ENCODE results near the gene F10.

DNA sequence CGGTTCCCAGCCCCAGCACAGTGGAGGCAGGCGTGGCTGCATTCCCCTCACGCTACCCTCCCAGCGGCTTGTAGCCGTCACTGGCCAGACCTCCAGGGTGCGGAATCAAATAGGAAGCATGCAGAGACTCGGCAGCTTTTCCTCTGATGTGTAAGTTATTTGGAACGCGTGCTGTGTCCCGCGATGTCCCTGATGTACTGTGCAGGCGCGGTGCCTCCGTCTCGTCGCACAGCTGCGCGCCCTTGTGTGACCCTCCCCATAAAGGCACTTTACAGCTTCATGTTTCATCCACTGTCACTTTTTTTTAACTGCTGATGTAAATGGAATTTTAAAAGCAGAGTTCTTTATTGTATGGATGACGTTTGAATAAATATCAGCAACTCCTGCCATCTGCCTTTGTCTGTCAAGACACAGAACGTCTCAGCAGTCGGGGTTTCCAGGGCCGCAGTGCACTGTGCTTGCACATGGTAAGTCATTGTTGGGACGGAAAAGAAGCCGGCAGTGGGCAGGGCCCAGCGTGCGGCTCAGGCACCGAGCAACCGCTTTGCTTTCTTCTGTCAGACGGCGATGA lies 24.4 kb upstream of the F10 start:
- TF ChIP-seq POLR2AphosphoS5 (IDR thresholded peaks at IDR 0.05; ENCODE audit: low read depth, low read length) = no peak
- no peak for TF ChIP-seq TAF1 (IDR thresholded peaks at IDR 0.05; ENCODE audit: borderline replicate concordance, low read depth, low read length)
- TF ChIP-seq POLR2A (IDR thresholded peaks at IDR 0.05; ENCODE audit: low read depth, low read length) = no peak
